PC-3 (cell line): ENCODE measurements around the gene ANKRD11.

ENCODE experiments used
- CTCF ChIP-seq: fragments of 300-600 bp; sonication (generic); conservative IDR thresholded peaks from 2 replicates; pipeline ENCODE4 v1.5.1; 2017; ENCODE audit warnings: antibody characterized with exemption, low read depth, mild to moderate bottlenecking, low read length
- EZH2 ChIP-seq: fragments of 300-600 bp; sonication (generic); IDR thresholded peaks from one replicate; pipeline ENCODE4 v1.6.1; 2017; ENCODE audit warnings: antibody characterized with exemption, mild to moderate bottlenecking, low read length; ENCODE audit not compliant: unreplicated experiment

DNA sequence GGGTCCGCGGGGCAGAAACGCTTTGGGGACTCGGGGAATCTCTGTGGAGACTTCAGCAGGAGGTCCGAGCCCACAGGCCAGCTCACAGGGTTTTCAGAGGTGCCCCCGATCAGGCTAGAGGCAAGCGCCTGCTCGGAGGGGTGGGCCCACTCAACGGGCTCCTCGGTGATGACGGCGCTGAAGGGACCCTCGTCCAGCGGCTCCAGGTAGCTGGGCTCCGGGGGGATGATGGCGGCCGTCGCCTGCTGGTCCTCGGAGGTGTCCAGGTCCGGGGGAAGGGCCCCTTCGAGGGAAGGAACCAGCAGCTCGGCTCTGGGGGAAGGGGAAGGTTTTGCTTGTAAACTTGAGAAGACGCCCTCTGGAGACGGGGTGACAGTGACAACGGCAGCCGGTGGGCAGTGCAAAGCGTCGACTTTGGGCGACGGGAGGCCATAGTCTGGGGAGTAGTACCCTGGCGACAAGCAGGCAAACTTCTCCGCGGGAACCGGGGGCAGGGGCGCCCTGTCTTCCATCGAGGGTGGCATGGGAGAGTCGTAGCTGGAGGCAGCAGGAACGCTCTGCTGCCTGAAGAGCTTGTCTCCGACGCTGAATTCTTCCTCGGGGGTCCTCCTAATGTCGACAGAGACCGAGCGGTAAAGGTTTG, 209.7 kb downstream of the ANKRD11 start:
- no peak for TF ChIP-seq CTCF
- TF ChIP-seq EZH2 = no peak
